ENCODE data around the gene PCDHAC2.

Gene PCDHAC2

DNA sequence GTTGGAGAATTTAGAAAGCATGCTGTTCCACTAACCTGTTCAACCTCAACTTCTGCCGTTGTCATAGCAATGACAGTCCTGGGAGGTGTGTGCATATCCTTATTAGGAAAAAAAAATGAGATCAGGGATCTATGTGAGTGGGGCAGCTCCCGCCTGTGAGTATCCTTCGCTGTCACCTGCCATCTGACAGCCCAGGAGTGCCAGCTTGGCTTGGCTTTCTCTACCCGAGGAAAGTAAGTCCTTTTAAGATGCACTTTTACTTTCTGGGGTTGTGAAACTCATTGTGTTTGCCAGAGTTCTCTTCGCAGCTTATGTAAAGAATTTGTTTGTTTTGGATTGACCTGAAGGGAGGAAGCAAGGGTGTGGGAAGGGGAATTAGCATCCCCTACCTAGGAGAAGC, 21.8 kb downstream of the PCDHAC2 start:
- no peak for DNase-seq

DNA sequence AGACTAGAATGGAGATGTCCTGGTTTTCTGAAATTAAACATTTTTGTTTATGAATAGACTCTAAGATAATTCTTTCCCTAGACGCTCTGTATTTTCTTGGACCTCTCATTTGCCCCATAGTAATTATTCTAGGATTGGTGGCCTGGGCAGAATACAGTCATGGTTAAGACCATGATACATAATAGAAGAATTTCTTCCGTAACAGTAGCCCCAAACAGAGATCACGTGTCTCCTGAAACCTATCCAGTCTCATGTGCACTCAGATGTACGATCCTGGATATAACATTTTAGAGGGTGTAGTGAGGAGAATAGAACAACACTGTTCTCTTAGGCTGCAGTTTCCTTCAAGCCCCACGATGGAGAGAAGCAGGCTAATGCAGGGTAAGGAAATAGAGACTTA, 22.3 kb downstream of the PCDHAC2 start:
- DNase-seq: no peak

DNA sequence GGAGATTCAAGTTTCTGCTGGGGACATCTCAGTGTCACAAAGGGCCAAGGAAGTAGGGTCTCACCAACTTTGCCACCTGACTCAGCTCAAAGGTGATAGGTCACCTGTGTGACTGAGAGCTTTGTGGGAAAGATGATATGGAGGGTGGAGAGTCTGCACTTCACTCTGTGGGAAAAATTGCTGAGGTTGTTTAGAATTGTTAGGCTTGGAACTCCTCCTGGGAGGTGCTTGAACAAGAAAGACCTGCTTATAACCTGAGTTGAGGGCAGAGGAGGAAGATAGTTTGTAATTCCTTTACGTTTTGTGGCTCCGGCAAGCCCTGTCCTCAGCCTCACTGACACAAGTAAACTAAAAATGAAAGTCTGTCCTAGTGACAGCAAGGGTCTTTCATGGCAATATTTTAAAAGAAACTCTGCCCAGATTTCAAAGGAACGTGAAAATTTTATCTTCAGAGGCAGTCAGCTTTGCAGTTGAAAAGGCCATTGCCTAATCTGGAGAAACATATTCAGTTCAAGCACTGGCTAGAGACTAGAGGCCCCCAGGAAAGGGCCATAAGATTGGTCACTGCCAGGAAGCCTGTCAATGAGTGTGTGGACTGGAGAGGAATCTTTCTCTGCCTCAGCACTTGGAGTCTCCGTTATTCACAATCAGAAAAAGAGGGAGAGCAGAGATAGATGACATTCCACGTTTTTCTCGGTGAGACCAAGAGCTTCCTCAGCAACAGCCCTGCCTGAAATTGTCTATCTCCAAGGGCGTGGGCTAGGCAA, 23.2 kb downstream of the PCDHAC2 start:
- DNase-seq: no peak

DNA sequence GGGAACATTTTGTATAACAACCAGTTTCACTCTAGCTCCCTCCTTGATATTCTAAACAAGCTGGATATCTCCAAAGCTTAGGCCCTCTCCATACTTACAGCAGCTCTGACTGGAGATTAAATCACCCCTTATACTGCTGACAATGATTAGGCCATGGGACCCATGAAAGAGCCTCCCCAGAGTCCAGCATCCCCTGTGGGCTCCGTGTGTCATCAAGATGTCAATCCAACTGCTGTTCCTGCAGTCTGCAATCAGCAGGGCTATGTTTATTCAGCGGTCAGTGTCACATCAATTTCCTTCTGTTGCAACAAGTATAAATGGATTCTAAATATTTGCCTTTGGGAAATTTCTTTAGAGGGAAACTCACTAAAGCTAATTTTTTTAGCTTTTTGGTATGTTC, 26.6 kb downstream of the PCDHAC2 start:
- no peak for DNase-seq

GRCh38 chr5:140996060-140996459, 29.8 kb downstream of the PCDHAC2 start:
- no peak for DNase-seq

DNA sequence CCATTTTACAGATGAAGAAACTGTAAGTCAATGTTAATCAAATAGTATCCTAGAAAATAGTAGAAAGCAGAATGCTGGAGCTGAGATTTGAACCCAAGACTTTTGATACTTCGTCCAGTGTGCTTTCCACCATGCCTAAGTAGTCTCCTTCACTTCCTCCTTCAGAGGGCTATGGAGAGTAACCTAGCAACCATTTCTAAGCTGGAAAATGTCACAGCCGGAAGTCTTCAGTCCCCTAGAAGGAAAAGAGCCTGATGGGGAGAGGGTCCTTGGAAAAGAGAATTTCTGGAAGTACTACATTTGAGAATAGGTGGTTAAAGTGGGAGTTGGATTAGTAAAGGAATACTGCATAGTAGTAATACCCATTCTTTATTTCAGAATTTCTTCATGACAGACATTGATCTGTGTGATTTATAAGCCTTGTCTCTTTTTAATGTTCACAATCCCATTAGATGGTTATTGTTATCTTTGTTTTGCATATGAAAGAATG, 32.7 kb downstream of the PCDHAC2 start:
- no peak for DNase-seq

DNA sequence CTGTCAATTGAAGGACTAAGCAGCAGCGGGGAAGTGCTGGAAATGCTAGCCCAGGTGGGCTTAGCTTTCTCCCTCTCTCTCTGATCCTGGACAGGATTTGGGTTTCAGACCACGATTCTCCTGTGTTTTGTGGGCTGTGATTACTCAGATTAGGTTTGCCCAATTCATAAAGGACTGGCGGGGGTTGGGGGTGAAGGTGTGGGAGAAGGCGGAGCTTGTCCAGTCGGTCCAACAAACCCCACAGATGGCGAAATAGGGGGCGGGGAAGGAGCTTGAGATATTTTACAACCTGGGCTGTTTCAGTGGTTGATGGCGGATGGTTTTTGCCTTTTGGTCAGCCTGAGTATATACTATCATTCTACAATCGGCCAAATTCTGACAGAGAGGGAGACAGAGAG, 35.2 kb downstream of the PCDHAC2 start:
- no peak for DNase-seq

DNA sequence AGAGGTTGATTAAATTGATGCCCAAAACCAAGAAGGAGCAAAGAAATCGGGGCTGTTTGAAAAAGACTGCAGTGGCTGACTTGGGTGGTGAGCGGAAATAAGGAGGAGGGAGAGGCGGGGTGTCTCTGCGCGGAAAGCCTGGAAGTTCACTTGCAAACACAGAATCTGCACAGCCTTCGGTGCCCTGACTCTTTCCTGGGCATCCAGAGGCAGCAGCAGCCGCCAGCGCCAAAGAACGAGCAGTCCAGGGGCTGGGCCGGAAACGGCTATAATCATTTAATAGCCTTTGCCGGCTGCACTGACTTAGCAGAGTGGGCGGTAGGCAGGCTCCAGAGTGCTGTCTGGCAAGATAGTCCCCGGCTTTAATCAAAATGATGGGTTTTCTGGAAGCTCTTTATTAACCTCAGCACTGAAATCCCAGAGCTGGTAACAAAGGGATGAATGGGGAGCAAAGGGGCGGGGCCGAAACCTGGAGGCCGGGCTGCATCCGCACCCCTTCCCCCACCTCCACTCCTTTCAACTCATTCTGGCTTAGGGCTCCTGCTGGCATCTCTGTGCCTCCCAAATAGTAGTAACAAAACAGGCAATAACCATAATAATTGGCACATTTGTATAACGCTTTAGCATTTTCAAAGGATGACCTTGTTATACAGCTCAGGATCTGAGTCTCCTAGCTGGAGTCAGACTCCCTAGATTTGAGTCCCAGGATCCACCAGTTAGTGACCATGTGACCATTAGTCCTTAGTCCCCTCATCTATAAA, 35.7 kb downstream of the PCDHAC2 start:
- no peak for DNase-seq

GRCh38 chr5:141002605-141002965, 36.3 kb downstream of the PCDHAC2 start:
- DNase-seq: no peak

DNA sequence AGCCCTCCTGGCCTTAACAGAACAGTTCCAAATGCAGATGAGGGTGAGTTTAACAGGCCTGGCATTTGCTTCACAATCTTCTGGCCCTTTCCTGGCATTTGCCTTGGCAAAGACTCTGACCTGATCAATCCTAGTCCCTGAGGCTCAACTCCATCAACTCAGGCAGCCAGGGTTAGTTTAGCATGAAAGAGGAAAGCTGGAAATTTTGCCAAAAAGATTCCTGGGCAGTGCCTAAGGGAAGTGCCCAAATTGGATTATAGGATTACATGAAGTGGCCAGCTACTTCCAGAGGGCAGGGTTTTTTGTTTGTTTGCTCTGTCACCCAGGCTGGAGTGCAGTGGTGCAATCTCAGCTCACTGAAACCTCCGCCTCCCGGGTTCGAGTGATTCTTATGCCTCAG, 36.8 kb downstream of the PCDHAC2 start:
- DNase-seq: no peak

- DNase-seq: no peak
Measured at GRCh38 chr5:141003791-141004611, 37.7 kb downstream of the PCDHAC2 start.

GRCh38 chr5:141007791-141008190, 41.5 kb downstream of the PCDHAC2 start:
- no peak for DNase-seq

- DNase-seq: no peak
Measured at GRCh38 chr5:141010047-141010793, 43.9 kb downstream of the PCDHAC2 start.

GRCh38 chr5:141017943-141018342, 51.7 kb downstream of the PCDHAC2 start:
- no peak for DNase-seq
